Glutamatergic neuron (in vitro differentiated cells): ENCODE results near the gene GTF3C2. TPM values are rescaled to one million over a fixed set of nuclear protein-coding genes. Genes with fewer than 3 reads are reported as not detected.
A peak's percentile ranks its signal among the peaks of the same experiment; 100 is the strongest.
"Not testable (repeated sequence)": the region's sequence is repeated elsewhere in the genome, so short reads cannot be mapped to it uniquely, and the experiment has no call there.

Source experiments
- DNase-seq: peaks from one replicate; pipeline ENCODE4 v3.0.0; 2022
- H3K27ac Mint-ChIP-seq: one replicate; pipeline ENCODE4 v1.8.0; 2020; ENCODE audit warnings: mild to moderate bottlenecking, mixed read lengths, inconsistent platforms; ENCODE audit not compliant: unreplicated experiment
- H3K27me3 Mint-ChIP-seq: one replicate; pipeline ENCODE4 v1.8.0; 2020; ENCODE audit warnings: mild to moderate bottlenecking, moderate library complexity, mixed read lengths, inconsistent platforms; ENCODE audit not compliant: unreplicated experiment
- H3K36me3 Mint-ChIP-seq: one replicate; pipeline ENCODE4 v1.8.0; 2020; ENCODE audit warnings: mild to moderate bottlenecking, mixed read lengths, inconsistent platforms; ENCODE audit not compliant: unreplicated experiment
- H3K4me1 Mint-ChIP-seq: one replicate; pipeline ENCODE4 v1.8.0; 2020; ENCODE audit warnings: mild to moderate bottlenecking, low read depth, mixed read lengths, inconsistent platforms; ENCODE audit not compliant: unreplicated experiment
- H3K4me3 Mint-ChIP-seq: one replicate; pipeline ENCODE4 v1.8.0; 2020; ENCODE audit warnings: mild to moderate bottlenecking, mixed read lengths, inconsistent platforms; ENCODE audit not compliant: unreplicated experiment
- H3K9me3 Mint-ChIP-seq: one replicate; pipeline ENCODE4 v1.8.0; 2020; ENCODE audit warnings: mild to moderate bottlenecking, moderate library complexity, mixed read lengths, inconsistent platforms; ENCODE audit not compliant: unreplicated experiment
- total RNA-seq: library from RNA; stranded (reverse); fragmentation: NEBNext Ultra II Directional; extraction: Animal tissue kit (Norgen Biotek cat#: 25700); gene quantifications from one replicate; pipeline ENCODE4 v1.2.1, GENCODE V29; 2021; ENCODE audit not compliant: unreplicated experiment
- TF ChIP-seq, protein P1 (sequence below): fragments of 200-600 bp; sonication (generic); IDR thresholded peaks from one replicate; pipeline ENCODE4 v1.5.0; 2021; ENCODE audit not compliant: partially characterized antibody, unreplicated experiment

GTF3C2 gene
- total RNA-seq, 1 donor from 2014 or later: 111 TPM

DNA sequence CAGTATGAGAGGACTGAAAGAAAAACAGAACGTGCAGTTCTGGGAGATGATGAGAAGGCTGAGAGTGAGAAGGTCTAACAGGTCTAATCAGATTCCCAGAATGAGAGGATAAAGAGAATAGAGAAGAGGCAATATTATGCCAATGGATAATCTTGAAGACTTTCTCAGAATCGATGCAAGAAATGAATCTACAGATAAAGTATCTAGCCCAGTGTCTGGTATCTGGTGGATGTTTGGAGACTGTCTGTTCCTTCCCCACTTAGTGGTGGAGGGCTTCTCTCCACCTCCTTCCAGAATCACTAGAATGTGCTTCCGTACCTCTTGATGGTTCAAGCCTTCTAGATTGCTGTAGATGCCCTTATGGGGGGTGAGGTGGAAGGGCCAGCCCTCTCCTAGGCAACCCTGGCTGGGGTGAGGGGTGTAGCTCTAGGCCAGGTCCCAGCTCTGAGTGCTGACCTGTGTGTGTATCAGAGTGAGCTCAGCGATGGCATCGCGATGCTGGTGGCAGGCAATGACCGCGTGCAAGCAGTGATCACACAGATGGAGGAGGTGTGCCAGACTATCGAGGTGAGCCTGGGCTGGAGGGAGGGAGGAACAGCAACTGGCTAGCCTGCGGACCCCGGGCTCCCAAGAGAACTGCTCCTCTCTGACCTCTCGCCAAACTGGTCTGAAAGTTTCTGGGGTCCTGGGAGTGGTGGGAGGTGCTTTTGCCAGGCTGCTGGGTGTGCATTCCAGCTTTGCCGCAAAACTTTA, 51.9 kb downstream of the GTF3C2 start:
- Mint-ChIP-seq H3K4me1 (peaks cover 2% of the 10 kb centered on the region), H3K27me3 (peaks cover 11% of the 10 kb centered on the region)

DNA sequence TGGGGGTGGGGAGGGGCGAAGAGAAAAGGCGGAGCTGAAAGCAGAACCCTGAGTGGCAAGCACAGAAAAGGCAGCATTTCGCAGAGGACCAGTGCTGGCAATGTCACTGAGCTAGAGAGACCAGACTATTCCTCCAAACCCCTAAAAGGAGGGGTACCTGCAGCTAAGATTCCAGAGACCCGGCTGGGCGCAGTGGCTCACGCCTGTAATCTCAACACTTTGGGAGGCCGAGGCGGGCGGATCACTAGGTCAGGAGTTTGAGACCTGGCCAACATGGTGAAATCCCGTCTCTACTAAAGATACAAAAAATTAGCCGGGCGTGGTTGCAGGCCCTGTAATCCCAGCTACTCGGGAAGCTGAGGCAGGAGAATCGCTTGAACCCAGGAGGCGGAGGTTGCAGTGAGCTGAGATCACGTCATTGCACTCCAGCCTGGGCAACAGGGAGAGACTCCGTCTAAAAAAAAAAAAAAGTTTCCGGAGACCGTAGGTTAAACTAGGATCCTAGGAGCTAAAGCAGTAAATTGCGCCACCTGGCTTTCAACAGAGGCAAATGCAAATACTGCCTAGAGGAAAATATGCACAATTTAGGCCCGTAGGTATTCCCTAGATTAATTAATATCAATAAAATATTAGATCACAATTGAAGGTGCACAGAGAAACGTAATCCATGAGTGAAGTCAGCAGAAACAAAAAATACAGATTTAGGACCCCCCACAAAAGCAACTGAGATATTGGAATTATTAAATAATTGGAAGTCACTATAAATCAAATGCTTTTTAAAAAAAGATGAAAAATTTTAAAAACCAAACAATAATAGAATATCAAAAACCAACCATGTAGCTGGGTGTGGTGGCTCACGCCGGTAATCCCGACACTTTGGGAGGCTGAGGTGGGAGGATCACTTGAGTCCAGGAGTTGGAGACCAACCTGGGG, 53.2 kb downstream of the GTF3C2 start:
- no peaks in the 10 kb centered on the region for H3K36me3 Mint-ChIP-seq
- no peak overlapping the region for H3K27ac Mint-ChIP-seq
- TF ChIP-seq, protein P1, sequence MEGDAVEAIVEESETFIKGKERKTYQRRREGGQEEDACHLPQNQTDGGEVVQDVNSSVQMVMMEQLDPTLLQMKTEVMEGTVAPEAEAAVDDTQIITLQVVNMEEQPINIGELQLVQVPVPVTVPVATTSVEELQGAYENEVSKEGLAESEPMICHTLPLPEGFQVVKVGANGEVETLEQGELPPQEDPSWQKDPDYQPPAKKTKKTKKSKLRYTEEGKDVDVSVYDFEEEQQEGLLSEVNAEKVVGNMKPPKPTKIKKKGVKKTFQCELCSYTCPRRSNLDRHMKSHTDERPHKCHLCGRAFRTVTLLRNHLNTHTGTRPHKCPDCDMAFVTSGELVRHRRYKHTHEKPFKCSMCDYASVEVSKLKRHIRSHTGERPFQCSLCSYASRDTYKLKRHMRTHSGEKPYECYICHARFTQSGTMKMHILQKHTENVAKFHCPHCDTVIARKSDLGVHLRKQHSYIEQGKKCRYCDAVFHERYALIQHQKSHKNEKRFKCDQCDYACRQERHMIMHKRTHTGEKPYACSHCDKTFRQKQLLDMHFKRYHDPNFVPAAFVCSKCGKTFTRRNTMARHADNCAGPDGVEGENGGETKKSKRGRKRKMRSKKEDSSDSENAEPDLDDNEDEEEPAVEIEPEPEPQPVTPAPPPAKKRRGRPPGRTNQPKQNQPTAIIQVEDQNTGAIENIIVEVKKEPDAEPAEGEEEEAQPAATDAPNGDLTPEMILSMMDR: peak; percentile 90
- H3K4me3 Mint-ChIP-seq: no peak overlapping the region
- H3K27me3 Mint-ChIP-seq: peaks cover 8% of the 10 kb centered on the region
- no peaks in the 10 kb centered on the region for H3K4me1 Mint-ChIP-seq
- peak; percentile 22 for DNase-seq
- peaks cover 9% of the 10 kb centered on the region for H3K9me3 Mint-ChIP-seq

More for the DNA sequence above, 51.9 kb downstream of the GTF3C2 start:
- TF ChIP-seq, protein P1: no peak
- Mint-ChIP-seq H3K9me3 (peaks cover 3% of the 10 kb centered on the region), H3K27ac (no peak overlapping the region), H3K4me3 (no peak overlapping the region), H3K36me3 (peaks cover 2% of the 10 kb centered on the region)
- no peak for DNase-seq

DNA sequence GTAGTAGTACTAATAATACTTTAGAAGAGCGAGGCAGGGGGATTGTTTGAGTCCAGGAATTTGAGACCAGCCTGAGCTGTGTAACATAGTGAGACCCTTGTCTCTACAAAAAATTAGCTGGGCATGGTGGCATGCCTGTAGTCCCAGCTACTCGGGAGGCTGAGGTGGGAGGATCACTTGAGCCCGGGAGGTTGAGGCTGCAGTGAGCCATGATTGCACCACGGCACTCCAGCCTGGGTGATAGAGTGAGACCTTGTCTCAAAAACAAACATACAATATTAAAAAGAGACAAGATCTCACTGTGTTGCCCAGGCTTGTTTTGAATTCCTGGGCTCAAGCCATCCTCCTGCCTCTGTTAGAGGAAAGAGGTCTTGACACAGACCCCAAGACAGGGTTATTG, 56.0 kb downstream of the GTF3C2 start:
- not testable (repeated sequence) for H3K4me1 Mint-ChIP-seq, DNase-seq, H3K9me3 Mint-ChIP-seq, H3K27me3 Mint-ChIP-seq, H3K4me3 Mint-ChIP-seq, H3K27ac Mint-ChIP-seq, H3K36me3 Mint-ChIP-seq

DNA sequence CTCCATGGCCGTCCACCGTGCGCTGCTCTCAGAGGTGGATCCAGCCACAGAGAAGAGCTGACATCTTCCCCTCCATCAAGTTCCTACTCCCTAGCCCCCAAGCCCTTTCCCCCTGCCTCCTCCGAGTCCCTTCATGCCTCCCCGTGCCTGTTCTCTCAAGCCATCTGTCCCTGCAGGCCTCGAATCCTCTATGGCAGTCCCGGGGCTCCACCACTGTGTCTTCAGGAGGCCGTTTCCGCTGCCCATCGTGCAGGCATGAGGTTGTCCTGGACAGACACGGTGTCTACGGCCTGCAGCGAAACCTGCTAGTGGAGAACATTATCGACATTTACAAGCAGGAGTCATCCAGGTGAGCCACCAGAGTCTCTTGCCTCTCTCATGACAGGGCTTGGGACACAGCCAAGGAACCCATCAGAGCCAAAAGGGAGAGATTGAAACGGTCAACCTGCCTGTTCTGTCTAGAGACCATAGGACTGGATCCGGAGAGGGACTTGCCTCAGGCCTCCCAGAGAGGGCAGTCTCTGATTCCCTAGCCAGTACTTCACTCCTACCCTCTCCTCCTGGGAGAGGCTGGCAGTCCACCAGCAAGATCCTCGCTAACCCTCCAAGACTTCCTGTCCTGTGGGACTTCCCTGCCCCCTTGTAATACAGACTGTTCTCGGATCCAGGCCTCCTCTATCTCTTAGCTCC, 58.0 kb downstream of the GTF3C2 start:
- Mint-ChIP-seq H3K9me3 (peaks cover 7% of the 10 kb centered on the region), H3K4me1 (no peaks in the 10 kb centered on the region), H3K27me3 (no peaks in the 10 kb centered on the region), H3K36me3 (no peaks in the 10 kb centered on the region), H3K4me3 (no peak overlapping the region), H3K27ac (no peak overlapping the region)
- TF ChIP-seq, protein P1: no peak
- DNase-seq: no peak

DNA sequence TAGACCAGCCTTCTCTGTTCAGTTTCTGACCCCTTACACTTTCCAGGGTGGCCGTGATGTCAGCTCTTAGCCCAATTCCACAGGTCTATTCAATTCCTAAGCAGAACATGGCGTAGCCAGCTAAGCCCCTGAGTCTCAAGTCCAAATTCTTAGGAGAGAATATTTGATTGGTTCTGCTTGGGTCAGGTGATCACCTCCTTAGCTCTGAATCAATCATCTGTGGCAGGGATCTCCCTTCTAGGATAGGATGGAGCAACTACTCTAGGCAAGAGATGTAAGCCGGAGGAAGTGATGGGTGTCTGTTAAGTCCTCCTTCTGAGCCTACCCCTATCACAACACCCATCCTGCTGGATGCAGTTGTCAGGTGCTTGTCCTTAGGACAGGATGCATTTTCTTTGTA, 59.4 kb downstream of the GTF3C2 start:
- H3K27ac Mint-ChIP-seq: no peak overlapping the region
- peaks cover 7% of the 10 kb centered on the region for H3K9me3 Mint-ChIP-seq
- TF ChIP-seq, protein P1: no peak
- no peaks in the 10 kb centered on the region for H3K4me1 Mint-ChIP-seq
- no peaks in the 10 kb centered on the region for H3K27me3 Mint-ChIP-seq
- no peak overlapping the region for H3K4me3 Mint-ChIP-seq
- H3K36me3 Mint-ChIP-seq: no peaks in the 10 kb centered on the region
- DNase-seq: no peak
